Erythroblast (primary cell): Measurements from ENCODE around the gene IL20RB.

ENCODE experiments used
- DNase-seq, 2 experiments: peaks; one replicate each; lab custom pipeline; 2025; lab: John Stamatoyannopoulos, UW
- GATA1 ChIP-seq: IDR thresholded peaks from 2 replicates; pipeline ENCODE4 v1.6.1; 2011; ENCODE audit warnings: low read depth, mild to moderate bottlenecking, control low read depth, low read length, moderate library complexity
- POLR2A ChIP-seq: IDR thresholded peaks from 2 replicates; pipeline ENCODE4 v1.6.1; 2011; ENCODE audit warnings: mild to moderate bottlenecking, low read length

IL20RB gene

GRCh38 chr3:136957751-136958288 is at the start of gene IL20RB:
Gene IL20RB, plus strand, starts transcription at chr3:136957983. Its CDS starts 131 bp downstream, at chr3:136958114.
- no peak for TF ChIP-seq GATA1
- TF ChIP-seq POLR2A, result no peak
- no peak for DNase-seq

DNA sequence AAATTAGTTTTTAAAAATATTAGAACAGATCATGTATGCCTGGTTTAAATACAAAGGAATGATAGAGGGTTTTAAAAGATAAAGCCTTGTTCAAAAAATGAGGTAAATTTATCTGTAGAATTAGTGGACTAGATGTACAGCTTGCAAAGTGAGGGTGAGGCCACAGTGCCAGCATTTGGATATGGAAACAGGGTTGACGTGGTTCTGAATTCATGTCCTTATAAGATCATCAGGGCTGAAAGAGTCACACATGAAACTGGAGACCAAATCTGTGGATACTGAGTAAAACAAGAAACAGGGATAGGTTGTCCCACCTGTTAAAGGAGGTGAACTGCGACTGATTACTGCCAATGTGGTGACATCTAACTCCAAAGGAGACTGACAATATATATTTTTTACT is 49.5 kb upstream of the IL20RB start:
- DNase-seq, result no peak
- TF ChIP-seq POLR2A (no peak), GATA1 (no peak)

GRCh38 chr3:136909187-136909586 is 48.6 kb upstream of the IL20RB start:
- DNase-seq, result no peak
- TF ChIP-seq POLR2A (no peak), GATA1 (no peak)

DNA sequence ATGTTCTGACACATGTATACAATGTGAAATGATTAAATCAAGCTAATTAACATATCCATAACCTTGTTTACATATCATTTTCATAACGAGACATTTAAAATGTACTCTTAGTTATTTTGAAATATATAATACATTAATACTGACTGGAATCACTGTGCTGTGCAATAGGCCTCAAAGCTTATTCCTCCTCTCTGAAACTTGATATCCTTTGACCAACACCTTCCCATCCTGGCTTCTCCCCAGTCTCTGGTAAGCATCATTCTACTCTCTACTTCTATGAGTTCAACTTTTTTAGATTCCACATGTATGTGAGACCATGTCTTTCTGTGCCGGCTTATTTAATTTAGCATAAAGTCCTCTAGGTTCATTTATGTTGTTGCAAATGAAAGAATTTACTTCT is 47.1 kb upstream of the IL20RB start:
- TF ChIP-seq POLR2A (no peak), GATA1 (no peak)
- no peak for DNase-seq

- TF ChIP-seq GATA1 (no peak), POLR2A (no peak)
Measured at GRCh38 chr3:136913168-136913567, 44.6 kb upstream of the IL20RB start.

DNA sequence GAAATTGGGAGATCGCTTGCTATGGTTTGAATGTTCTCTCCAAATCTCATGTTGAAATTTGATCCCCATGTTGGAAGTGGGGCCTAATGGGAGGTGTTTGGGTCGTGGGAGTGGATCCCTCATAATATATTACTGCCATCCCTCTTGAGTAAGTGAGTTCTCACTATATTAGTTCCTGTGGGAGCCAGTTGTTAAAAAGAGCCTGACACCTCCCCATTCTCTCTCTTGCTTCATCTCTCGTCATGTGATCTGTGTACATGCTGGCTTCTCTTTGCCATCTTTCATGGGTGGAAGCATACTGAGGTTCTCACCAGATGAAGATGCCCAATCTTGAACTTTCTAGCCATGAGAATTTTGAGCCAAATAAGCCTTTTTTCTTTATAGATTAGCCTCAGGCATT is 43.0 kb upstream of the IL20RB start:
- no peak for DNase-seq
- TF ChIP-seq GATA1, result no peak
- no peak for TF ChIP-seq POLR2A

More at GRCh38 chr3:136913168-136913567, 44.6 kb upstream of the IL20RB start:
- DNase-seq, result no peak

- TF ChIP-seq POLR2A (no peak), GATA1 (no peak)
- no peak for DNase-seq
Measured at GRCh38 chr3:136916223-136916622, 41.6 kb upstream of the IL20RB start.

- no peak for TF ChIP-seq GATA1
- no peak for TF ChIP-seq POLR2A
- no peak for DNase-seq
Measured at GRCh38 chr3:136919799-136920580, 37.8 kb upstream of the IL20RB start.

DNA sequence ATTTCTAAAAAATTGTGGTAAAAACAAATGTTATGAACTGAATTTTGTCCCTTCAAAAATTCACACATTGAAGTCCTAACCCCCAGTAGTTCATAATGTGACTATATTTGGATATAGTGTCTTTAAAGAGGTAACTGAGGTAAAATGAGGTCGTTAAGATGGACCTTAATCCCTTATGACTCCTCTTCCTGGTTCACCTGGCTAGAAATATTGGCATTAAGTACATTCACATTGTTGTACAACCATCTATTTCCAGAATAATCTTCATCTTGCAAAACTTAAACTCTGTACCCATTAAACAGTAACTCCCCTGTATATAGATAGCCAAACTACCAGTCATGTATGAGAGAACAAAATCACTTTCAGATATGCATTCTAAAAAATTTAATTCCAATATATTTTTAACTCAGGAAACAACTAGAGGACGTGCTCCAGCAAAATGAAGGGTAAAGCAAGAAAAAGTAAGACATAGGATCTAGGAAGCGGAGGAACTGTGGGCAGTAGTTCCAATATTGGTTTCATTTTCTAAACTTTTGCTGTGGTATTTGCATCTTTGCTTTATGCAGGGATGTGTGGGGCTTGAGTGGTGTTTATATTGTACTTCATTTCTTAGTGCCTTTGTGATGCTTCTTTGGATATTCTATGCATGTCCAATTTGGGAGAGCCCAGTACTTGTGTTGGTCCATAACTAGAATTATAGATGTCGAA is 36.7 kb upstream of the IL20RB start:
- TF ChIP-seq POLR2A (no peak), GATA1 (no peak)
- DNase-seq, result no peak

- TF ChIP-seq POLR2A, result no peak
- no peak for TF ChIP-seq GATA1
- no peak for DNase-seq
Measured at GRCh38 chr3:136925425-136926190, 32.2 kb upstream of the IL20RB start.

- DNase-seq, result no peak
- TF ChIP-seq POLR2A (no peak), GATA1 (no peak)
Measured at GRCh38 chr3:136928240-136928639, 29.5 kb upstream of the IL20RB start.

DNA sequence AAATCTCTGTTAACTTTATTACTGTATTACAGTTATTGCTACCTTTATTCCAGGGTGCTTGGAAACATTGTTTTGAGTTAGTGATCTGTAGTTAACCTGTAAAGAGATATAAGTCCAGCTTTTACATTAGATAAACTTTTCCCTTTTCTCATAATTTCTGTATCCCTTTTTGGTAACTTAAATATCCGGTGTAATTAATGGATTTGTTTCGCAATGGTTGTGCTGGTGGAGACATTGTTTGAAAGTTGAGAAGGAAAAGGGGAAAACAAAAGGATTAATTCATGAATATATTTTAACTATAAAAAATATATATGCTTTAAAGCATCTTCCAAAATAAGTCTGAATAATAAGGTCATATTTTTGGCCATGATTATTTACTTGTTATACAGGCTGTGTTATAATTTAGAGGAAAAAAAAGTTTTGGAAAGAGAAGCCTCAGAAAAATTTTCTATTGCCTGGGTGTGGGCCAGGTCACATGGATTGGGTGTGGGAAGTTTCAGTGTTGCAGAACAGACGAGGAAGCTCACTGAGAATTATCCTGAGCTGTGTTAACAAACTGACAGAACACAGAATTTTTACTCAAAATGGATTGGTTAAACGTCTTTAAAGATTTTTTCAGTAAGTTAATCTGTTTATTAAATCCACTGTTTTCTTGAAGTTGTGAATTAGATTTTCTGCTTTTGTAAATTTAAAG is 27.7 kb upstream of the IL20RB start:
- TF ChIP-seq POLR2A (no peak), GATA1 (no peak)
- DNase-seq, result peak; percentile 23 to 42

DNA sequence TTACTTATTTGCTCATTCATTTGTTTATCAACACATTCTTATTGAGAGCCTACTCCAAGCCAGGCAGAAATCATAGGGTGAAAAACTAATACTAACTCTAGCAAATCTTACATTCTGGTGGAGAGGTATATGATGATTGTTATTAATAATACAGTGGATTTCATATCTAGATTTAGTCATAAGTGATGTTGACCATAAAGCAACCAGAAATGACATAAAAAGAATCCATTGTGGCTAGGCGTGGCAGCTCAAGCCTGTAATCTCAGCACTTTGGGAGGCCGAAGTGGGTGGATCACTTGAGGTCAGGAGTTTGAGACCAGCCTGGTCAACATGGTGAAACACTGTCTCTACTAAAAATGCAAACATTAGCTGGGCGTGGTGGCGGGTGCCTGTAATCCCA is 26.2 kb upstream of the IL20RB start:
- TF ChIP-seq POLR2A (no peak), GATA1 (no peak)
- DNase-seq, result no peak

GRCh38 chr3:136932523-136932922 is 25.3 kb upstream of the IL20RB start:
- TF ChIP-seq GATA1 (no peak), POLR2A (no peak)
- DNase-seq, result no peak
